Neuron (in vitro differentiated cells): ENCODE data around the gene SRSF4.
"Not testable (repeated sequence)": the region's sequence is repeated elsewhere in the genome, so short reads cannot be mapped to it uniquely, and the experiment has no call there.

Experiments used
- H2AFZ ChIP-seq: one replicate; pipeline ENCODE4 v1.6.1; 2013; ENCODE audit warnings: low read depth, mild to moderate bottlenecking, inconsistent platforms, low read length, moderate library complexity
- H3K27me3 ChIP-seq: one replicate; pipeline ENCODE4 v1.6.1; 2013; ENCODE audit warnings: low read length; ENCODE audit not compliant: insufficient read depth
- H3K36me3 ChIP-seq: one replicate; pipeline ENCODE4 v1.6.1; 2013; ENCODE audit warnings: low read length; ENCODE audit not compliant: insufficient read depth
- H3K4me1 ChIP-seq: one replicate; pipeline ENCODE4 v1.6.1; 2013; ENCODE audit warnings: low read length; ENCODE audit not compliant: insufficient read depth
- H3K4me3 ChIP-seq: 2 replicates; pipeline ENCODE4 v1.5.1; 2013; ENCODE audit warnings: mild to moderate bottlenecking, low read length, moderate library complexity
- H3K9me3 ChIP-seq: one replicate; pipeline ENCODE4 v1.6.1; 2013; ENCODE audit warnings: low read length

The SRSF4 gene

GRCh38 chr1:29144178-29144577 is 37.5 kb downstream of the SRSF4 start:
- Histone ChIP-seq H3K27me3 (no peaks in the 10 kb centered on the region), H3K4me1 (peaks cover 4% of the 10 kb centered on the region), H3K4me3 (no peak overlapping the region), H3K9me3 (peaks cover 7% of the 10 kb centered on the region), H3K36me3 (peaks cover 43% of the 10 kb centered on the region), H2AFZ (no peak overlapping the region)

- H2AFZ ChIP-seq = no peak overlapping the region
- H3K9me3 ChIP-seq = peaks cover under 1% of the 10 kb centered on the region
- peaks cover 4% of the 10 kb centered on the region for H3K4me1 ChIP-seq
- no peak overlapping the region for H3K4me3 ChIP-seq
- H3K36me3 ChIP-seq = peaks cover 29% of the 10 kb centered on the region
- H3K27me3 ChIP-seq = no peaks in the 10 kb centered on the region
These were observed 39.0 kb downstream of the SRSF4 start for GRCh38 chr1:29142714-29143113.

GRCh38 chr1:29136391-29136915 is 45.2 kb downstream of the SRSF4 start:
- Histone ChIP-seq H3K4me1 (no peaks in the 10 kb centered on the region), H3K27me3 (no peaks in the 10 kb centered on the region), H3K36me3 (no peaks in the 10 kb centered on the region), H3K9me3 (no peaks in the 10 kb centered on the region), H3K4me3 (no peak overlapping the region), H2AFZ (no peak overlapping the region)

GRCh38 chr1:29134695-29135028 is 47.0 kb downstream of the SRSF4 start:
- no peaks in the 10 kb centered on the region for H3K27me3 ChIP-seq
- H2AFZ ChIP-seq = no peak overlapping the region
- H3K4me3 ChIP-seq = no peak overlapping the region
- H3K4me1 ChIP-seq = no peaks in the 10 kb centered on the region
- no peaks in the 10 kb centered on the region for H3K9me3 ChIP-seq
- H3K36me3 ChIP-seq = no peaks in the 10 kb centered on the region

GRCh38 chr1:29133861-29134694 is 47.6 kb downstream of the SRSF4 start:
- no peaks in the 10 kb centered on the region for H3K4me1 ChIP-seq
- no peaks in the 10 kb centered on the region for H3K36me3 ChIP-seq
- no peaks in the 10 kb centered on the region for H3K9me3 ChIP-seq
- H3K27me3 ChIP-seq = no peaks in the 10 kb centered on the region
- no peak overlapping the region for H2AFZ ChIP-seq
- H3K4me3 ChIP-seq = no peak overlapping the region

GRCh38 chr1:29131056-29131455 is 50.6 kb downstream of the SRSF4 start:
- not testable (repeated sequence) for H3K27me3 ChIP-seq, H3K36me3 ChIP-seq, H3K4me3 ChIP-seq, H3K9me3 ChIP-seq, H2AFZ ChIP-seq, H3K4me1 ChIP-seq

- Histone ChIP-seq H3K4me3 (no peak overlapping the region), H3K9me3 (no peaks in the 10 kb centered on the region), H3K36me3 (no peaks in the 10 kb centered on the region), H3K27me3 (no peaks in the 10 kb centered on the region), H2AFZ (no peak overlapping the region), H3K4me1 (peaks cover 6% of the 10 kb centered on the region)
These were observed 51.8 kb downstream of the SRSF4 start for GRCh38 chr1:29129916-29130315.

GRCh38 chr1:29128739-29129138 is 53.0 kb downstream of the SRSF4 start:
- H3K27me3 ChIP-seq = no peaks in the 10 kb centered on the region
- no peak overlapping the region for H3K4me3 ChIP-seq
- peaks cover 9% of the 10 kb centered on the region for H3K4me1 ChIP-seq
- no peaks in the 10 kb centered on the region for H3K36me3 ChIP-seq
- no peaks in the 10 kb centered on the region for H3K9me3 ChIP-seq
- no peak overlapping the region for H2AFZ ChIP-seq

GRCh38 chr1:29126198-29126597 is 55.5 kb downstream of the SRSF4 start:
- no peaks in the 10 kb centered on the region for H3K36me3 ChIP-seq
- H3K4me3 ChIP-seq = no peak overlapping the region
- H3K9me3 ChIP-seq = no peaks in the 10 kb centered on the region
- no peaks in the 10 kb centered on the region for H3K27me3 ChIP-seq
- H2AFZ ChIP-seq = no peak overlapping the region
- H3K4me1 ChIP-seq = peaks cover 9% of the 10 kb centered on the region

- H3K4me3 ChIP-seq = no peak overlapping the region
- H3K36me3 ChIP-seq = no peaks in the 10 kb centered on the region
- H3K9me3 ChIP-seq = no peaks in the 10 kb centered on the region
- H2AFZ ChIP-seq = no peak overlapping the region
- H3K27me3 ChIP-seq = no peaks in the 10 kb centered on the region
- H3K4me1 ChIP-seq = peaks cover 9% of the 10 kb centered on the region
These were observed 55.9 kb downstream of the SRSF4 start for GRCh38 chr1:29125788-29126187.

GRCh38 chr1:29125237-29125641 is 56.5 kb downstream of the SRSF4 start:
- peak overlapping the region; percentile 93 for H2AFZ ChIP-seq
- peak overlapping the region; percentile 46 for H3K4me3 ChIP-seq
- H3K4me1 ChIP-seq = peaks cover 9% of the 10 kb centered on the region
- H3K27me3 ChIP-seq = no peaks in the 10 kb centered on the region
- peaks cover 5% of the 10 kb centered on the region for H3K36me3 ChIP-seq
- no peaks in the 10 kb centered on the region for H3K9me3 ChIP-seq

GRCh38 chr1:29124366-29125236 is 57.1 kb downstream of the SRSF4 start:
- Histone ChIP-seq H3K27me3 (no peaks in the 10 kb centered on the region), H3K4me1 (peaks cover 9% of the 10 kb centered on the region), H3K4me3 (peak overlapping the region; percentile 46)

GRCh38 chr1:29123887-29124365 is 57.8 kb downstream of the SRSF4 start, which contains the start of gene TMEM200B:
Gene TMEM200B, minus strand, starts transcription at chr1:29123903. Its CDS starts 2,075 bp downstream, at chr1:29121828.
- H3K36me3 ChIP-seq = peaks cover 10% of the 10 kb centered on the region
- H2AFZ ChIP-seq = peak within 1 kb of the TSS; percentile 93
- H3K27me3 ChIP-seq = no peaks in the 10 kb centered on the region
- H3K4me1 ChIP-seq = peaks cover 9% of the 10 kb centered on the region
- peak within 1 kb of the TSS; percentile 46 for H3K4me3 ChIP-seq
- no peaks in the 10 kb centered on the region for H3K9me3 ChIP-seq

More at GRCh38 chr1:29124366-29125236, 57.1 kb downstream of the SRSF4 start:
- Histone ChIP-seq H3K9me3 (no peaks in the 10 kb centered on the region), H3K36me3 (peaks cover 7% of the 10 kb centered on the region), H2AFZ (peak overlapping the region; percentile 93)
